ENCODE results near the gene FIGN.

The FIGN gene, protein sequence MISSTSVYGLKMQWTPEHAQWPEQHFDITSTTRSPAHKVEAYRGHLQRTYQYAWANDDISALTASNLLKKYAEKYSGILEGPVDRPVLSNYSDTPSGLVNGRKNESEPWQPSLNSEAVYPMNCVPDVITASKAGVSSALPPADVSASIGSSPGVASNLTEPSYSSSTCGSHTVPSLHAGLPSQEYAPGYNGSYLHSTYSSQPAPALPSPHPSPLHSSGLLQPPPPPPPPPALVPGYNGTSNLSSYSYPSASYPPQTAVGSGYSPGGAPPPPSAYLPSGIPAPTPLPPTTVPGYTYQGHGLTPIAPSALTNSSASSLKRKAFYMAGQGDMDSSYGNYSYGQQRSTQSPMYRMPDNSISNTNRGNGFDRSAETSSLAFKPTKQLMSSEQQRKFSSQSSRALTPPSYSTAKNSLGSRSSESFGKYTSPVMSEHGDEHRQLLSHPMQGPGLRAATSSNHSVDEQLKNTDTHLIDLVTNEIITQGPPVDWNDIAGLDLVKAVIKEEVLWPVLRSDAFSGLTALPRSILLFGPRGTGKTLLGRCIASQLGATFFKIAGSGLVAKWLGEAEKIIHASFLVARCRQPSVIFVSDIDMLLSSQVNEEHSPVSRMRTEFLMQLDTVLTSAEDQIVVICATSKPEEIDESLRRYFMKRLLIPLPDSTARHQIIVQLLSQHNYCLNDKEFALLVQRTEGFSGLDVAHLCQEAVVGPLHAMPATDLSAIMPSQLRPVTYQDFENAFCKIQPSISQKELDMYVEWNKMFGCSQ

DNA sequence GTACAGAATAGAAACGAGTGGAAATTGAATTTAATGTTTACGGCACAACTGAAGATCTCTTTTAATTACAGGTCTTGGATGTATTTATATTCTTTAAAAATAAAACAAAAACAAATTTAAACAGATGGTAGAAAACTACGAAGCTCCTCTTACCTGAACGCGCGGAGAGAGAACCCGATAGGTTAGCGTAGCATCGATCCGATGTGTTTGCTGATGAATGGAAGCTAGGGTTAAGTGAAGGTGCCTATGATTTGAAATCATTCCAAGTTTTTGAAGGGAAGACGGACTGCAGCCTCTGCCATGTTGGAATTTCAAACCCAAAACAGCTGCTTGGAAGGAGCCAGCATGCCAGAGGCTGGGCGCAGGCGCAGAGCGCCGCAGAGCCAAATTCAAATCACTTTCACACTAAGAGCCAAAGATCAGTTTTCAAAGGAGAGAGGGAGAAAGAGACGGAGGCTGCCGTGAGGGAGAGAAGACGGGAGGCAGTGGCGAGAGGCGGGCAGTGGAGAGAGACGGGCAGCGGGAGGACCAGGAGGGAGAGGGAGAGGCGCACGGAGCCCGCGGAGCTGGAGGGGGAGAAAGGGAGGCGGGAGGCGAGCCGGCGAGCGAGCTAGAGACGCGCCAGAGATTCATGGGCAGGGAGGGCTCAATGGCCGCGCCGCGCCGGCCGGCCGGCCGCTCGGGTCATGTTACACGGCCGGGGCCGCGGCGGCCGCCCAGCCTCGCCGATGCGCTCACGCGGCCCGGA, at the start of gene FIGN:
FIGN (minus strand) TSS at position 324 of the 748 bp plus-strand sequence. CDS start 1,081 bp downstream, outside the sequence.
- peak; percentile 82 for DNase-seq (ENCODE audit: low read depth)
- H3K4me3 ChIP-seq (ENCODE audit: low read length) = peak within 1 kb of the TSS; percentile 93
- TF ChIP-seq, protein P1, sequence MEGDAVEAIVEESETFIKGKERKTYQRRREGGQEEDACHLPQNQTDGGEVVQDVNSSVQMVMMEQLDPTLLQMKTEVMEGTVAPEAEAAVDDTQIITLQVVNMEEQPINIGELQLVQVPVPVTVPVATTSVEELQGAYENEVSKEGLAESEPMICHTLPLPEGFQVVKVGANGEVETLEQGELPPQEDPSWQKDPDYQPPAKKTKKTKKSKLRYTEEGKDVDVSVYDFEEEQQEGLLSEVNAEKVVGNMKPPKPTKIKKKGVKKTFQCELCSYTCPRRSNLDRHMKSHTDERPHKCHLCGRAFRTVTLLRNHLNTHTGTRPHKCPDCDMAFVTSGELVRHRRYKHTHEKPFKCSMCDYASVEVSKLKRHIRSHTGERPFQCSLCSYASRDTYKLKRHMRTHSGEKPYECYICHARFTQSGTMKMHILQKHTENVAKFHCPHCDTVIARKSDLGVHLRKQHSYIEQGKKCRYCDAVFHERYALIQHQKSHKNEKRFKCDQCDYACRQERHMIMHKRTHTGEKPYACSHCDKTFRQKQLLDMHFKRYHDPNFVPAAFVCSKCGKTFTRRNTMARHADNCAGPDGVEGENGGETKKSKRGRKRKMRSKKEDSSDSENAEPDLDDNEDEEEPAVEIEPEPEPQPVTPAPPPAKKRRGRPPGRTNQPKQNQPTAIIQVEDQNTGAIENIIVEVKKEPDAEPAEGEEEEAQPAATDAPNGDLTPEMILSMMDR (IDR thresholded peaks at IDR 0.05; ENCODE audit: insufficient read depth, low read depth, low read length, missing control alignments) = no peak

DNA sequence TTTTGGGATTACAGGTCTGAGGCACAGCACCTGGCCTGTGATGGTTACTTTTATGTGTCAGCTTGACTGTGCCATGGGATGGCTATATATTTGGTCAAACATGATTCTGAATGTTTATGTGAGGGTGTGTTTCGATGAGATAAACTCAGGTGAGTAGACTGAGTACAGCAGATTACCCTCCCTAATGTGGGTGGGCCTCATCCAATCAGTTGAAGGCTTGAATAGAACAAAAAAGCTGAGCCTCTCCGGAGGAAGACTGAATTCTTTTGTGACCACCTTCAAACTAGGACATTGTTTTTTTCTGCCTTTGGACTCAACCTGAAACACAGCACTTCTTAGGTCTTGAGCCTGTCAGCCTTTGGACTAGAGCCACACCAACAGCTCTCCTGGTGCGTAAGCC, 49.4 kb upstream of the FIGN start:
- no peak overlapping the region for H3K4me3 ChIP-seq (ENCODE audit: low read length)
- DNase-seq (ENCODE audit: low read depth) = no peak
- TF ChIP-seq, protein P1 (IDR thresholded peaks at IDR 0.05; ENCODE audit: insufficient read depth, low read depth, low read length, missing control alignments) = no peak

DNA sequence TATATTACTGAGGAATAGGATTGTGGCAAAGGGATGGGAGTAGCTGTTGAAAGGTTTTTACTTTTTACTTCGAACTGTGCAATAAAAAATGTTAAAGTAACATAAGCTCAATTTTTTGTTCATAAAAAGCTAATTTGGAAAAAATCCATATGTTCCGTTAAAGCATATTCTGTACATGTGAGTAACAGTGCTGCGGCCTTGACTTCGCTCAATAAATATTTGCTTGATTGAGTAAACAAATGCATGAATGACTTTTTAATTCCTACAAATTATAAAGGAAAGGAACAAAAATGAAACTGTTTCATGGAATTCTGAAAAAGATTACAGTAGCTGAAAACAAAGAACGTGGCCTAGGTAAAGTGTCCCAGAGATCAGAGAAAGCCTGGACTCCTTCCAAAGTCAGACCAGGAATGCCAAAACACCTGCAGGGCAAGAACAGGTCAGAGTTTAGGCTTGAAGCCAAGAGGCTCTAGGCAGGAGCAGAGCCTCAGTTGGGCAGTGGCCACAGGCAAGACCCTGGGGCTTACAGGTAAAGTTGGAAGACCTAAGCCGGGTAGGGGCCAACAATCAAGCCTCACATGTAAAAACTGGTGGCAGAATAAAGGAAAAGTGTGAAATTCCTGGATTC, 44.3 kb upstream of the FIGN start:
- TF ChIP-seq, protein P1 (IDR thresholded peaks at IDR 0.05; ENCODE audit: insufficient read depth, low read depth, low read length, missing control alignments) = no peak
- DNase-seq (ENCODE audit: low read depth) = peak; percentile 55
- no peak overlapping the region for H3K4me3 ChIP-seq (ENCODE audit: low read length)

DNA sequence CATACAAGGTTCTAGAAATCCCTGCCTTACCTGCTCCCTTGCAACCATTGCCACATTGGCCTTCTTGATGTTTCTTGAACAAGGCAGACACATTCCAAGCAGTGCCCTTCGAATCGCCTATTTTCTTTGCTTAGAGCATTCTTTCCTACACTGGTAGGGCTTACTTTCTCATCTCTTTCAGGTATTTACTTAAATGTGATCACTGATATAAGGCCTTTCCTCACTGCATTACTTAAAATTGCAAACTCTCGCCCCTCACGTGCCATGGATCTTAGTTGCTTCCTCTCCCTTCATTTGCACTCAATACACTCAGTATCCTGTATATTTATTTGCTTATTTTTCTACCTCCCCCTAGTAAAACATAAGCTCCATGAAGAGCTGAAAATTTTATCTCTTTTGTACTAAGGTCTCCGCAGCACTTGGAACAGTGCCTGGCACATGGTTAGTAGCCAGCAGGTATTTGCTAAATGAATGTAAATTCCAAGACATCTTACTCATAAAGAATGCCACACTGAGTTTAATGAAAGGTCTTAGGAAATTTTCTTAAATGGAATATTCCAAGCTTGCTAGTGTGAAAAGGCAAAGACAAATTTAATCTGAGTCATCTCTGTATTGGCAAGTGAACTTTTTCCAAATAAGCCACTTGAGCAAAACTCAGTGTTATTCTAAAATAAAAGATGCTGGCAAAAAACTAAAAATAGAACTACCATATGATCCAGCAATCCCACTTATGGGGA, 42.4 kb upstream of the FIGN start:
- TF ChIP-seq, protein P1 (IDR thresholded peaks at IDR 0.05; ENCODE audit: insufficient read depth, low read depth, low read length, missing control alignments) = no peak
- no peak overlapping the region for H3K4me3 ChIP-seq (ENCODE audit: low read length)
- DNase-seq (ENCODE audit: low read depth) = peak; percentile 86

DNA sequence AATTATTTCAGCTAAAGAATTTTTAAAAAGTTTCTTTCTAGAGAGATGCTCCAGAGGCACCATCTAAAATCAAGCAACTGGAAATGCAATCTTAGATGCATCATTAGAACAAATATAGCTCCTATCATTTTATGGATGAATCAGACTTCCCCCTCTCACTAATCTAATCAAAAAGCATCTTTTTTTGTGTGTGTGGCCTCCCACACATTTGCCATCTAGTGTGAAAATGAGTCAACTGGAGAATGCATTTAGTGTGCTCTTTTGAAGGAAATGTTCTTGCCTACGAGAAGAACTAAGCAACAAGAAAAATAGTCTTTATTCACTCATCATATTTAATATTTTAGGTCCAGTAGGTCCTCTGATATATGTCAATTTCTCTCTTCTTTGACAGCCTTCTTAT, 39.5 kb upstream of the FIGN start:
- no peak overlapping the region for H3K4me3 ChIP-seq (ENCODE audit: low read length)
- TF ChIP-seq, protein P1 (IDR thresholded peaks at IDR 0.05; ENCODE audit: insufficient read depth, low read depth, low read length, missing control alignments) = no peak
- peak; percentile 26 for DNase-seq (ENCODE audit: low read depth)

DNA sequence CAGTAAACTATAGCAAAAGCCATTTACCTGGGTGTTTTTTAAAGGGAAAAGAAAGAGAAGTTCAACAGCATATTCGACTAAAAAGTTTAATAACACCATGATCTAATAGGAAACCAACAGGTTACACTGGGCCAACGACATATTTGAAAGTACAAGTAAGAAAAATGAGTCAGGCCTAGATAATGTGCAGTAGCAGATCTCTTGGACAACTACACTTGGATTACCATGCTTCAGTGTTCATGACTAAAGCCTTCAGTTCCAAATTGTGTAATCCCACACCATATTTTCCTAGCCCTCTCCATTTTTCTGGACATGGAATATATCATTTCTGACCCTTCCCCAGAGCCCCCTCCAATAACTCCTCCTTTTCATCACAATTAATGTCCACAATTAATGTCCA, 39.1 kb upstream of the FIGN start:
- DNase-seq (ENCODE audit: low read depth) = peak; percentile 97
- no peak overlapping the region for H3K4me3 ChIP-seq (ENCODE audit: low read length)

More for the DNA sequence above, 39.1 kb upstream of the FIGN start:
- TF ChIP-seq, protein P1 (IDR thresholded peaks at IDR 0.05; ENCODE audit: insufficient read depth, low read depth, low read length, missing control alignments) = no peak
